Fibroblast of peridontal ligament (primary cell): ENCODE measurements around the gene RBP5.
A peak's percentile ranks its signal among the peaks of the same experiment; 100 is the strongest.
"Not testable (repeated sequence)": the region's sequence is repeated elsewhere in the genome, so short reads cannot be mapped to it uniquely, and the experiment has no call there.

ENCODE experiments used
- DNase-seq: peaks from one replicate; pipeline ENCODE4 v3.0.0-alpha.2; 2010; ENCODE audit errors: extremely low read depth

The RBP5 gene

DNA sequence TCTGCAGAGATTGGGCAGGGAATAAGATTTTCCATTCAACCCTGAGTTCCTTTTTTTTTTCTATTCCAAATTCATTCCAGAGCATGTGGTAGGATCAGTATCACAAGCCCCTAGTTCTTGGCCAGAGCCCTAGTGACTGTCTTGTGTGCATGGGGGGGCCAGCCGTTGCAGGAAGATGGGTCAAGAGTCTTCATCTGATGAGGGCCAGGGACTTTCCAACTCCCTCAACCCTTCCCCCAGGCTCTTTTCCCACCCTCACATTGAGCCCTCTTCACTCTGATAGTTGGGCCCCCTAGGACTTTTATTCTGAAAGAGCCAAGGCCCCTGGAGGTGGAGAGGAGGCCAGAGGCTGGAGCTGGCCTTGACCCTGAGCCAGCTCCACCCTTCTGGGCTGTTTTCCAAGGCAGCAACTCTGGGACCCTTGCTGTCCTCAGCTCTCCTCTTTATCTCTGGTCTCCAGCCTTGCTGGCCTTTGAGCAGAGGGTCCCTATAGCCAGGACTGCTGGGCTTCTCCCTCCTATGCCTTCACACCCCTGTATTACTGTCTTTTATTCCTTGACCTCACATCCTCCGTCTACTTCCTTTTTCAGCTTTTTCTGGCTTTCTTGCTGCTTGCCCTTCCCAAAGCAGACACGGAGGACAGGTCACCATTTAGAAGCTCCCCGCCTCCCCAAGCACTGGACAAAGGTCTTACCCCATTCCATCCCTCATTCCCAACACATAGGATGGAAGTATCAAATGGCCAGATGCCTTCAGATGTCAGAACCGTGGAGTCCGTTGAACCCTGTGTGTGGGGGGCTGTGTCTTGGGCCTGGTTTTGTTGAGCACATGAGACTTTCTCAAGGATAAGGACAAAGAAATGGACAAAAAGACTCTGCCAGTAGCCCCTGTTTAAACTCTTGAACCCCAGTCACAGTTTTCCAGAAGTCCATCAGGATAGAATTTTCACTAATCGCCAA, 5.6 kb downstream of the RBP5 start:
- DNase-seq, result no peak

DNA sequence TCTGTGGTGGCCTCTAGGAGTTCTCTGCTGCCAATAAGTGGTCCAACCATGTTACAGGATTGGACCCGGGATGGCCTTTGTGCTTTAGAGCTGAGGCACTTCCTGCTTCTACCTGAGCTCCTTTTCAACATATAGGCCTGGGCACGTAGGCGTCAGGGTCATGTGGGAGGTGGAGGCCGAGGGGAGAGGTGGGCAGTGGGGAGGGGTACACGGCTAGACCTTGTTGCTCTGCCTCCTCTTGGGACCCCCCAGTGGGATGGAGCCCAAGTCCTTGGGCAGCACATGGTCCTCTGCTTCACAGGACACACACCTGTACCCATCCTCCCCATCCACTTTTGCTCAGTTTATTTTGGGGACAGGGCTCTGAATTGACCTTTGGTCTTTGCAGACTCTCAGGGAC, 7.4 kb downstream of the RBP5 start:
- DNase-seq, result no peak

DNA sequence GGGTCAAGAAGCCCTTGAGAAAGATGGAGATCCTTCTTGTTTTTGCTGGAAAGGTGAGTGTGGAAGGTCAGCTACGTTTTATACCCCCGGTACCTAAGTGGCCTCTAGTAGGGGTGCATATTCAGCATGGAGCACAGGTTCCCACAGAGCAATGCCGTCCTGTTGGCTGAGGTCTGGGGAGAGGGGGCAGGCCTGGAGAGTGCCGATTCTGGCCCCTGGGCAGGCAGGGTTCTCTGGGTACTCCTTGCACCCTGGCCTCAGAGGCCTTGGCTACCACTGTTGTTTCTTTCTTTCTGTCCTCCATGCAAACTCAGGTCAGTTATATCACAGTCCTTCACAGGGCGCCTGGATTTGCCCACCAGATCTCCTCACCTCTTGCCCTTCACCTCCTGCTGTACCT, 8.5 kb downstream of the RBP5 start:
- no peak for DNase-seq

DNA sequence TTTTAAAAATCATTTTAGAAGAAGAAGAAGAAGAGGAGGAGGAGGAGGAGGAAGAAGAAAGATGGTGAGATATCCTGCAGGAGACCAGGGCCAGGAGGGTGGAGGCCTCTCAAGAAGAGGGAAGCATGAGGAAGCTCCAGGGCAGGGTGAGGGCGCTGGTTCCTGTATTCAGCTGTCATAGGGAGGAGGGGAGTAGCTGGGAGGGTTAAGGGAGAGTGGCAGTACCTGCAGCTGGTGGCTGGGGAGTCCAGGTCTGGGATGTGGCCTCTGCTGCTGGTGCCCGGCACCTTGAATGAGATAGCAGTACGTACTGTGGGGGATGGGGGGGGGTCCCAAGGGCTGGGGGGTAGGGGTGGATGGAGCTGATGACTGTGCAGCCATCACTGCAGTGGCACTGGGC, 9.8 kb downstream of the RBP5 start:
- DNase-seq, result no peak

DNA sequence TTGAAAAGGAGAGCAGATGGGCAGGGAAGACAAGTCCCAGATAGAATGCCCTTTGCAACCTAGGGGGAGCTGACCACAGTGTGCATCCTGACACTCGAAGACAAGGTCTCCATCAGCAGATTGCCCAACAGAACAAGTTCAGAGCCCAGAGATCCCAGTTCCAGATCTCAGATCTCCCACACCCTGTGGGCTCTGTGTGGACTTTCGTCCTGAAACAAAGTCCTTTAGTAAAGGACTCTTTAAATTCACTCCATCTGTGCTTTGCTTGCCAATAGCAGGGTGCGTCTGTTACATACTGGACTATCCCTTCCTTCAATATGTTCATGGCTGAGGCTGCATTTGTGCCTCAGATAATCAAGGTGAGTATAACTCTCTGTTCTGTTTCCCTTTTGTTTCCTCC, 11.0 kb downstream of the RBP5 start:
- DNase-seq, result no peak

DNA sequence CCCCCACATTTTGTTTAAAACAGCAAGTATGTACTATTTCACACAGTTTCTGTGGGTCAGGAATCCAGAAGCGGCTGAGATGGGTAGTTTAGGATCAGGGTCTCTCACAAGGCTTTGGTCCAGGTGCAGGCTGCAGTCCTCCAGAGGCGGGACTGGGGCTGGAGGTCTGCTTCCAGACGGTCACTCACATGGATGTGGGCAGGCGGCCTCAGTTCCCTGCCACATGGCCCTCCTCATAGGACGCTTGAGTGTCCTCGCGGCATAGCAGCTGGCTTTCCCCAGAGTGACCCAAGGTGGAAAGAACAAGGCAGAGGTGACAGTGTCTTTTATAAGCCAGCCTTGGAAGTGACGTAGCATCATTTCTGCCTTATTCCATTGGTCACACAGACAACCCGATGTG, 11.8 kb downstream of the RBP5 start:
- no peak for DNase-seq

DNA sequence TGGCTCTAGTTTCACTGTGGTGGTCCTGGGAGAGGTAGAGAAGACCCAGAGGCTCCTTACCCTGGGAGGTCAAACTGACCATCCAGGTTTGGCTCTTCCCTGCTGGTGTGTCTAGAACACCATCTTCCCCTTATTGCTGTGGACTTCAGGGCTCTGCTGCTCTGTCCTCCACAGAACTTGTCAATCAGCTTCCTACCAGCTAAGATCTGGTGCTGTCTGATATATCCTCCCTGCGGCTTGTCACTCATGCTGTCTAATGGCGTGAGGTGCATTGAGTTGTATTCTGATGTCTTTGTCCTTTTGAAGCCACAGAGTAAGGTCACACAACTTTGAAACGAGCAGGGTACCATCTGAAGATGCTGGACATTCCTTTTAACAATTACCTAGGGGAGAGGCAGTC, 12.5 kb downstream of the RBP5 start:
- DNase-seq, result no peak

DNA sequence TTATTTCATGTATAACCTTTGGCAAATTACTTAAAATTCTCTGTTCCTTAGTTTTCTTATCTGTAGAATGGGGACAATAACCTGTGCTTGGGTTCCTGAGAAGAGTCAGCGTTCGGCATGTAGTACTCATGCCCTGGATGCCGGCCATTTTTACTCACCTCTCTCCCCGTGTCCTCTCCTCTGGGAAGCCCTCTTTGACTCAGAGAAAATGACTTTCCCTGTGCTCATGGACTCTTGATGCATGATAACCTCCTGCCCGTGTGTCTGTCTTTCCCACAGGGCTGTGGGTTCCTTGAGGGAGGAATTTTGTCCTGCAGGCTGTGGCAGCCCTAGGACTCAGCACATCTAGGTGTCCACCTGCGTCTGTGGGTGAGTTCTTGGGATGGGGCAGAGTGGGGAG, 13.8 kb downstream of the RBP5 start:
- no peak for DNase-seq

DNA sequence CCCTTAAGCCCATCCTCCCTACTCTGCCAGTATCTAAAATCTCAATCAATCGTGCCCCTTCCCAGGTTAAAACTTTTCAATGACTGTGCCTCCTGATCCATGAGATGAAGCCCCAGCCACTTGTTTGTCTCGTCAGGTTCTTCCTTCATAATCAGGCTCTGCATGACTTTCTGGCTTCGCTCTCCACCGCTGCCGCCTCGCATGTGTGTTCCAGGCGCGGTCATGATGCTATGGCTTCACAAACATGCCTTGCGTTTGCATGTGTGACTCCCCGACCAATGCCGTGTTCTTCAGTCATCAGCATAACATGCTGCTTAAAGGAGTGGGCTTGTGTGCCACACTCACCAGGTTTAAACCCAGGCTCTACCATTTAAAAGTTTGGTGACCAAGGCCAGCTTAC, 14.7 kb downstream of the RBP5 start:
- DNase-seq, result no peak

DNA sequence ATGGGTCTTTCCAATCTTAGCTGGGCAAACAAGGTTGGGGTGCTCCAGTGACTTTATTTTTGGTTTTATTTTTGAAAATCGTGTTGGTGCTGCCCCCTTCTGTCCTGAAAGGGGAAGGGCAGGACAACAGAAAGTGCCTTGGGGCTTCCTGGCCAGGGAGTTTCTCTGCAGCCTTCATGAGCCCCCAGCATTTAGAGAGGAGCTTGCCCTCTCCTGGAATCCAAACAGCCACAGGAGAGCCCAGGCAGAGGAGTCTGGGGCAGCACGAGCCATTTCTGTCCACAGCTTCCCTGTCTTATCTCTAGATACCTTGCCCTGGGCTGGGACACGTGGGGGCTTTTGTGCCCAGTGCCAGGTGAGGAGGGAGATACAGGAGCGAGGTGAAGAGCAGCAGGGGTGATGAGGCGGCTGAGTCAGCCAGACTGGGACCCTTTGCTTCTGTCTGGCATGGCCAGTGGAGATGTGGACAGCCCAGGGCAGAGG, 15.3 kb downstream of the RBP5 start:
- peak; percentile 68 for DNase-seq

DNA sequence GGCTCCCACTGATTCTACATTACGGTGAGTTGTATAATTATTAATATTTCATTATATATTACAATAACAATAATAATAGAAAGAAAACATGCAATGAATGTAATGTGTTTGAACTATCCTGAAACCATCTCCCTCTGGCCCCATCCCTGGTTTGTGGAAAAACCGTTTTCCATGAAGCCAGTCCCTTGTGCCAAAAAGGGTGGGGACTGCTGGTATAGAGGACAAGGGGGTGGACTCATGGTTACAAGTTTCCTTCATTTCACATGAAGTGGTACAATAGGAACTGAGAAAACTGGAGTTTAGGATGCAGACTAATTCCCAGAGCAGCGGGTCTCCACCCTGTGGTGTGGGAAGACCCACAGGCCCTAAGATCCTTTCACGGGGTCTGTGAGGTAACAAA, 16.6 kb downstream of the RBP5 start:
- DNase-seq, result no peak

DNA sequence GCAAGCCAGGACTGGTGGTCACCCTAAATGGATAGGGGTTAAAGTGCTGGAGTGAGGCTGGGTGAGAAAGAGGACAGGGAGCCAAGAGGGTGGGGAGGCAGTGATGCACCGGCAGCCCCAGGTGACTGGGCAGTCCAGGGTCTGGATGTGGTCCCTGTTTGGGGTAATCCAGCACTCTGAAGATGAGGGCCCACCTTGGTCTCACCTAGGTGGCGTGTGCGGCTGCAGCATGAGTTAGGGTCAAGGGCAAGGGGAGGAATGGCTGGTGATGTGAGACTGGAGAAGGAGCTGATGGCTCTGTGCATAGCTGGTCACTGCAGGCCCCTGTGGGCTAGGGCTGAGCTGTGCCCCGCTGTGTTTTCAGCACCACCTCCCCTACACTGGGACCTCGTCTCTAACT, 18.0 kb downstream of the RBP5 start:
- no peak for DNase-seq

DNA sequence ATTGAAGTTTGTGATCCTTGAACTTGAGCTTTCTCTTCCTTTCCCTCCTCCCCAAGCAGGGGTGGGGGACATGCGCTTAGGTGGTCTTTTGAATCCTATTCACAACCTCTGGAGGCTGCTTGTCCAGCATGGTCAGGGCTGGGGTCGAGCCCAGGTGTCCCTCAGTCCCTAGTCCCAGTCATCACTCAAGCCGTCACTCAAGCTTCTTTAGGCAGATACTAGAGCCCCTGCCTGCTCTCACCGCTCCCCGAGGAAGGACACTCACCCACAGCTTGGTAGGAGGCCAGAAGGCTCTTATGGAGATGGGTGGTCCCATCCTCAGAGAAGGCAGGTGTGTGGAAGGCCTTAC, 19.1 kb downstream of the RBP5 start:
- no peak for DNase-seq

DNA sequence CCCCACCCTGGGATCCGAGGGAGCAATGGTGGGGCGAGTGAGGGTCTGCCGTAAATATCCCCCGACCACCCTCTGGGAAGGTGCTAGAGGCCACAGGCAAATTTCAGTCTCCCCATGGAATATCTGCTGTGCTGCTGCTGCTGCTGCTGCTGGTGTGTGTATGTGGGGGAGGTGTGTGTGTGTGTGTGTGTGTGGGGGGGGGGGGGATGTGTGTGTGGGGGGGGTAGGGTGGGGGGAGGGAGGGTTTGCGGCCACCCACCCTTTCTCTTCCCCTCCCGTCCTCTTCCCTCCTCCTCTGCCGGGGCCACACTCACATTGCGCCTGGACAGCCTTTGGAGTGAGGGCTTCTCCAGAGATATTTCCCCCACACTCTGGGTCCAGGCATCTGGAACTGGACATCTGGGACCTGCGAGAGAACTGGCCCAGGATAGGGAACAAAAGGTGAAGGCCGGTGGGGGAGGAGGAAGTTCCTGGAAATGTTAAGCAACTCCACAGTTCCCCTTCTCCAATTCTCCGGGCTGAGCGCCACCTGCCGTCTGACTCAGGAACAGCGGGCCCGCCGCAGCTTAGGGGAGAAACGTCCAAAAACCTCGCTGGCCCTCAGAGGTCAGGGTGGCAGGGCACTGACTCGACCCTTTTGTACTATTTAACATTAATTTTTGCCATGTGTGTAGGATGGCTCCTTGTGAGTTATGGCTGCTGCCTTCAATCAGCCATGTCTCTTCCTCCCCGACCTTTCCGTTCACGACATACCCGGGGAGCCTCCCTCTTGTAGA, 19.7 kb downstream of the RBP5 start, which contains the start of gene C1RL:
C1RL (minus strand) TSS at position 419 of the 776 bp plus-strand sequence; CDS start at position 385, 34 bp downstream.
- peak; percentile 87 for DNase-seq

DNA sequence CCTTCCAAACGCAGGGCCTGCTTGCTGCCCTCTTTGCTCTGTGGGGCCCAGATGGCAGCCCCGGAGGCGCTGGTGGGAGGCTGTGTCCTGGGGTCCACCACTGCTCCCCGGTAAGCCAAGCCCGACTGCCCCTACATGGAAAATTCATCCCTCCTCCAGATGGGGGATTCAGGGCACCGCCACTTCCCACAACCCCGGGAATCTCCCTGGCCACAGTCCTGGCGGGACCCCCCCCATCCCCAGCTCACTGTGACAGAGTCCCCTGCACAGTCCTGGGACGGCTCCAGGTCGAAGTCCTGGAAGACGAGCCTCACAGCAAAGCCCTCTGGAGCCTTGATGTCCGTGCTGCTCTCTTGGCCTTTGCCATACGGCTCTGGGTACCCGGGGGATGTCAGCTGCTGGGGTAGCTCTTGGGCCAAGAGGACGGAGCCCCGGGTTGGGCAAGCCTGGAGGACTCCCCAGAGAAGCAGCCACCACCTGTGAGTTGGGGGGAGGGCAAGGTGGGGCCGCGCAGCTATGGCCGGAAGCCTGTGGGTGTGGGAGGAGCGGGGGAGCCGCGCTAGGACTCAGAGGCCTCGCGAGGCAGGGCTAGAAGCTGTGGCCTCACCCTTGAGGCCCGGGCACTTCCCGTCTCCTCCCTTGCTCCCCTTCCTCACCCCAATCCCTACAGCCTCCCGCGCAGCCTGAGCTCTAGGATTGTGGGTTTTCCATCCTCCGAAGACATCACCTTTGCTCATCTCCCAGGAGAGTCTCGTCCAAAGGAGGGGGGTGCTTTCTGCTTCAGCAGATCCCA, 20.5 kb downstream of the RBP5 start:
- DNase-seq, result peak; percentile 60

DNA sequence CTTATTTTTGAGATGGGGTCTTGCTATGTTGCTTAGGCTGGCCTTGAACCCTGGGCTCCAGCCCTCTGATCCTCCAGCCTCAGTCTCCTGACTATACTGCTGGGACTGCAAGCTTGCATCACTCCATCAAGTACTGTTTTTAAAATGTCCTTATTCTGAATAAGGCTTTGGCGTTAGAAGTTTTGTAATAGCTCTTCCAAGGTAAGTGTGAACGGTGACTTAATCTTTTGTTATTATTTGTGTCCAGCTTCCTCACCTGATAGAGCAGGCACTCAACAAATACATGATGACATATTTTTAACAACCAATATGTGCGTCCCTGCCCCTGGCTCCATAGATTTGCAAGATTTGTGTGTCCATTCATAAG, 21.1 kb downstream of the RBP5 start:
- DNase-seq, result no peak

DNA sequence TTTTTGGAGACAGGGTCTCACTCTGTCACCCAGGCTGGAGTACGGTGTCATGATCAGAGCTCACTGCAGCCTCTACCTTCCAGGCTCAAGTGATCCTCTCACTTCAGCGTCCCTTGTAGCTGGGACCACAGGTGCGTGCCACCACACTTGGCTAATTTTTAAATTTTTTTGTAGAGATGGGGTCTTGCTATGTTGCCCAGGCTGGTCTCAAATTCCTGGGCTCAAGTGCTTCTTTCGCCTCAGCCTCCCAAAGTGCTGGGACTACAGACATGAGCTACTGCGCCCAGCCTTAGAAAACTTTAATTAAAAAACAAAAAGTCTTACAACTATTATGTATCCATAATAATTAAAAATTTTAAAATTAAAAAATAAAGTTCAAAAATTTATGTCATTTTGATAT, 21.5 kb downstream of the RBP5 start:
- DNase-seq, result not testable (repeated sequence)

DNA sequence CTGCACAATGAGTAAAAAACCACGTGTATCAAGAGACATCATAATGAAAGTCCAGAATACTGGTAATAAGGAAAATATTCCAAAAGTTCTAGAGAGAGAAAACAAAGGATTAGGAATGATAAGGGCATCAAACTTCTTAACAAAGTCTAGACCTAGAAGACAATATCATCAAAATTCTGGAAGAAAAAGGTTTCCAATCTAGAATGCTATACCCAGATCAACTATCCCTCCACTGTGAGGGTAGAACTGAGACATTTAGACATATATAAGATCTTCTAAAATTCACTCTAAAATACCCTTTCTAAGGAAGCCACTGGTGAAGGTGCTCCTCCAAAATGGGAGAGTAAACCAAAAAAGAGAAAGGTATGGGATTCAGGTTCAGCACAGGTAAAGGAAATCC, 22.6 kb downstream of the RBP5 start:
- no peak for DNase-seq

DNA sequence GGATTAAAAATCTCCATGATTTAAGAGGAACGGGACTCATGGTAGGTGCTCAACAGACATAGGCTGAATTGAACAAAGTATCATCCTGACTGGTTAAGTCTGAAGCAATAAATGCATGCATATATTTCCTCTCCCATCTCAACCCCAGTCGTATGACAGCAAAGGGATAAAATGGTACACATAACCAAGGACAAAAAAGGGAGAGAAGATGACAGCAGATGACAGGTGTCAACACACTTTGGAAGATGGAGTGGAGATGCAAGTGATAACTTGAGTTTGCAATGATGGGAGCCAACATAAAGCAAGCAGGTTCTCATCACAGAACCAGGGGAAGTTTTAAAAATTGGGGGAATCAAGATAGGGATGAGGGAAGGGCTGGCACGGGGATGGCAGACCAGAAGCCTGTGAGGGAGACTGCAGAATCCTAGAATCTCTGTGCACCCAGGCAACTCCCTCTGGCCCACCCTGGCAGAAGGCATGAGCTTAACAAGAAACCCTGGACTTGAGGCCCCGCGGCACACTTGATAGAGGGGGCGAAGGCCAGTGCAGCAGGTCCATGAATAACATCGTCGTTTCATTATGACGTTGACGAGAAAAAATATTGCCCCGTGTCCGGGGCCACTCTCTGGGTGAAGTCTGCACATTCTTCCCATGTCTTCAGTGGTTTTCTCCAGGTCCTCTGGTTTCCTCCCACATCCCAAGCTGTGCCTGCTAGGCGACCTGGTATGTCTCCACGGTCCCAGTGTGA, 24.7 kb downstream of the RBP5 start:
- DNase-seq, result no peak

DNA sequence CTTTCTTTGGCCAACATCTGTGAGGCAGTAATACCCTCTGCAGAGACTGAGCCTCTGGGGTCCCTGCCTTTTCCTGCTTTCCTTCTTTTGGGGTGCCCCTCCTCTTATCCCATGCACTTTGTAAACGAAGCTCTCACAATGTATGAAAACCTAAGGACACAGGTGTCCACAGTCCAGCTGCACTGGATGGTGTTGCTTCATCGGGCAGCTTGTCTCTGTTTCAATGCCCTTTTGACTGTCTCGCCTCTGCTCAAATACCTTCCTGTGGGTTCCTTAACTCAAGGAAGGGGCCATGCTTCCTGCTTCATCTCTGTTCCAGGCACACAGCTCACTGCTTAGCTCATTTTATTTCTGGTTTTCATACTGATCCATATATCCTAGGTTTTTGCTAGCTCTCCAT, 26.1 kb downstream of the RBP5 start:
- no peak for DNase-seq

DNA sequence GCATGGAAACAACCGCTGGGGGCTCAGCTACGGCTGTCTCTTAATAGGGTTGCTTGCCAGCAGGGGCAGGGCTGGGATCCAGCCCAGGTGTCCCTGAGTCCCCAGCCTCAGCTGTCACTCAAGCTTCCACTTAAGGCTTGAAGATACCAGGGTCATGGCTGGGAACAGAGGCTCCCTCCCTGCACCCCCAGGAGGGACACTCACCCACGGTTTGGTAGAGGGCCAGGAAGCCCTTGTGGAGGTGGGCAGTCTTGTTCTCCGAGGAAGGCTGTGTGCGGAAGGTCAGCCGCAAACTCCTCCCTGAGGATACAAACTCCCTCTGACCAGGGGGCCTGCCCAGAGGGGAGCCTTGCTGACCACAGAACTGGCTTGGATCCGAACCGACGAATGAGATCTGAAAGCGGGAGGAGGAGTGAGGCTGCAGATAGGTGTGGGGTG, 27.0 kb downstream of the RBP5 start:
- no peak for DNase-seq
